Left ventricle myocardium superior (tissue), 1 donor: Measurements from ENCODE around the gene SFTPD. TPM values are rescaled to one million over a fixed set of nuclear protein-coding genes. Genes with fewer than 3 reads are reported as not detected.
A peak's percentile ranks its signal among the peaks of the same experiment; 100 is the strongest.
"Not testable (repeated sequence)": the region's sequence is repeated elsewhere in the genome, so short reads cannot be mapped to it uniquely, and the experiment has no call there.

Experiments
- ATAC-seq: fragments of 200-7000 bp; cut with Tn5 transposase; one replicate; pipeline ENCODE4 v1.9.1; 2020; ENCODE audit warnings: mild to moderate bottlenecking, moderate library complexity
- DNase-seq: peaks from one replicate; pipeline ENCODE4 v3.0.0-alpha.2; 2020
- intact Hi-C: fragments of 100-400 bp; cut with micrococcal nuclease; formaldehyde crosslinking; loops from one replicate; pipeline ENCODE4 v1.11.0; 2022
- total RNA-seq: library from RNA; stranded (reverse); fragmentation: NEBNext Ultra II Directional; extraction: Animal tissue kit (Norgen Biotek cat#: 25700); gene quantifications from one replicate; pipeline ENCODE4 v1.2.1, GENCODE V29; 2021
- donor health status: DM: no; HTN: yes; CAD: no; lungs with severe emphysema.

Gene SFTPD
- total RNA-seq, 1 donor from 2014 or later: 0.69 TPM

- intact Hi-C loops: no loop called here
- ATAC-seq (peak; percentile 78), DNase-seq (peak; percentile 91)
Measured at GRCh38 chr10:79929409-79929904, 19.4 kb downstream of the SFTPD start.

GRCh38 chr10:79928028-79928583 is 20.8 kb downstream of the SFTPD start:
- ATAC-seq: no peak
- DNase-seq: no peak
- intact Hi-C loops: no loop called here

DNA sequence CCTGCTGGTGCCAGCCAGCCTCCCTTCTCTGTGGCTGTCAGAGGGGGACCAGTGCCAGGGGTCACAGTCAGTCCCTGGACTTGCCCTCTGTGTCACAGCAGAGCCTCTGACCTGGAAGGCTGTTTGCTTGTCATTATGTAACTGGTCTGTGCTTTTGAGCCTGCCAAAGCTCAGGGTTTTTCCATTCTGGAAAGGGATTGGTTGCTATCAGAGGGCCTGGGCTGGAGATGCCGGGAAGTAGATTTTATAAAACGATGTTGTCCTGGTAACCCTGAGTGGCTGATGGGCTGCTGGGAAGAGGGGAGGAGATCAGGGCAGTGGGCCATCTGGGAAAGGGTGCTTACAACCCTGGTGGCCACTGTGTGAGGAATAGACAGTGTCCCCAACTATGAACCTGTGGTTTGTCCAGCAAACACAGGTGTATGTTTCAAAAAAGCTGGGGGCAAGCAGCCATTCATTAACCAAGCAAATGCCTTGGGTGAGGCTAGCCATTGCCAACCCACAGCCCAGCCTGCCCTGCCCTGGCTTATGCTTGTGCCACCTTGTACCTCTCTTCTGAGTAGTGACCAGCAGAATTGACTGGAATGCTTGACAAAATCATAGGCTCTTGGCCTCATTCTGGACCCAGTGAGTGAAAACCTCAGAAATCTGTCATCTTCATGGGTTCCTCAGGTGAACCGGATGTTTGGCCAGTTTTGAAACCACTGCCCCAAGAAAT is 21.6 kb downstream of the SFTPD start:
- DNase-seq (peak; percentile 62), ATAC-seq (peak; percentile 89)
- intact Hi-C loops: no loop called here

GRCh38 chr10:79926037-79926436 is 22.9 kb downstream of the SFTPD start:
- ATAC-seq (peak; percentile 52), DNase-seq (peak; percentile 48)
- intact Hi-C loops: no loop called here

DNA sequence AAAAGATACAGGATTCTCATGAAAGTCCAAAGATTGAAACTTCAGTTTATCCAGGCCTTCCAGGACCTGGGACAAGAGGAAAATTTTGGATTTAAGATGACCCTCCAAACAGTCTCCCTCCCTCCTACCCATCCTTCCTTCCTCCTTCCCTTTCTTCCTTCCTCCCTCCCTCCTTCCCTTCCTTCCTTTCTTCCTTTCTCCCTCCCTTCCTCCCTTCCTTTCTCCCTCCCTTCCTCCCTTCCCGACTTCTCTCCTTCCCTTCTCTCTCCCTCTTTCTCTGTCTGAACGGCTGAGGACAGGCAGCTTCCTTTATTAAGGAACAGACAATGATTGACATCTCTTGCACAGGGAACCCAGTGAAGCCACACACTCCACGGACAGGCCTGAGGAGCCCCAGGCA is 23.3 kb downstream of the SFTPD start:
- no peak for DNase-seq
- intact Hi-C loops: no loop called here
- no peak for ATAC-seq

GRCh38 chr10:79923669-79924068 is 25.2 kb downstream of the SFTPD start:
- ATAC-seq (no peak), DNase-seq (no peak)
- intact Hi-C loops: no loop called here

DNA sequence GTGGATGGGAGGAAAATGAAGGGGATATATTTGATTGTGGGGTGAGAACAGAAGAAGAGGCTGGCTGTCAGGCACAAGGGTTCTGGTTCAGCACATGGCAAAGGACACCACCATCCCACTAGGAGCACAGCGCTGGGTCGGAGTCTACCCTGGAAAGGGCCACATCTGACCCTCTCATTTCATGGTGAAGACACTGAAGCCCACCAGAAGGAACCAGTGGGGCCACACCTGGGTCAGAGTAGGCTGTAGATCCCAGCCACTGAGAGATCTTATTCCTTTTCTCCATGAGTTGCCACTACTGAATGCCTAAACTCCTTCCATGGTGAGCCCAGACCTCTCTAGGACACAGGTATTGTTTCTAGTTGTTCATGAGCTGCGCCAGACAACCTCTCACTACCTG is 25.8 kb downstream of the SFTPD start:
- ATAC-seq (no peak), DNase-seq (no peak)
- intact Hi-C loops: no loop called here

DNA sequence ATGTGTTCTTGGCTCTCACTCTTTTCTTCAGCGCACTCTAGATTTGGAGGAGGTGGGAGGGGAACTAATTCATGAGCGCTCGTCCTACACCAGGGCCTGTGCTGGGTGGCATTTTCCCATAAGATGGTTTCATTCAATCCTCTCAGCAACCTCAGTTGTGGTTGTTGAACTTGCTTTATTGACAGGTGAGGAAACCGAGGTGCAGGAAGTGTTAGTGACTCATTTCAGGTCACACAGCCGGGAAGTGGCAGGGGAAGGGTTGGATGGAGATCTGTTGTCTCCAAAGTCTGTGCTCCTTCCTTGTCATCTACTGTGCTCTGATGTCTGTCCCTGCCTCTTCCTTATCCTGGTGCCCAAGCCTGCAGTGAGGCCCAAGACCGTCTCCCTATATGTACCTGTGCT is 26.9 kb downstream of the SFTPD start:
- DNase-seq, ATAC-seq, intact Hi-C loops: not testable (repeated sequence)

DNA sequence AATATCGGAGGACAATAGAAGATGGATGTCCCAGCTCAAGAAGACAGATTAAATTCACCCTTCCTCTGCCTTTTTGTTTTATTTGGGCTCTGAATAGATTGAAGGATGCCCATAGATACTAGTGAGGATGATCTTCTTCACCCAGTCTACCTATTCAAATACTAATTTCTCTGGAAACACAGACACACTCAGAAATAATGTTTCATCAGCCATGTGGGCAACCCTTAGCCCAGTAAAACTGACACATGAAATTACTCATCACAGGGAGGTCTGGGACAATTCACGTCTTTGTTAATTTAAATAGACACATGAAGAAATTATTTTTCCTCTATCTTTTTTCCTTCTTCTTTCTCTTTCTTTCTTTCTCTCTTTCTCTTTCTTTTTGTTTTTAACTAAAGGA is 33.1 kb downstream of the SFTPD start:
- intact Hi-C loops, ATAC-seq, DNase-seq: not testable (repeated sequence)

- peak; percentile 52 for ATAC-seq
- DNase-seq: not testable (repeated sequence)
Measured at GRCh38 chr10:79914512-79914911, 34.4 kb downstream of the SFTPD start.

DNA sequence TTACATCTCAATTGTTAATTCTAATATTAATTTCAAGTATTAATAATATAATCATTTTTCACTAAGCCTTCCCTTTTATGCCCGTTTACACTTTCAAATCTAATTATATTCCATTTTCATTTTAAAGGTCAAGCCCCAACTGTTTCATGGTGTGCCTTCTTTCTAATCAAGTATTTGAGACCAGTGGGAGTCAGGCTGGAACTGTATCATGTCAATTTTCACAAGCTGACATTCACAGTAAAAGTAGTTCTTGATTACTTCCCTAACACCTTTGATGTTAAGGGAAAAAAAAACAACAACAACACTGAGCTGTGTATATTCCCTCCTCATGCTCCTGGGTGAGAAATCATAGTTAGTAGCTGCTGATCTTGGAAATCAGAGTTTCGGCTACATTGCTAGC is 38.1 kb downstream of the SFTPD start:
- intact Hi-C loops: no loop called here
- ATAC-seq: peak; percentile 57
- no peak for DNase-seq

More at GRCh38 chr10:79914512-79914911, 34.4 kb downstream of the SFTPD start:
- intact Hi-C loops: not testable (repeated sequence)

GRCh38 chr10:79910344-79910743 is 38.6 kb downstream of the SFTPD start:
- DNase-seq (no peak), ATAC-seq (peak; percentile 73)
- intact Hi-C loops: no loop called here

GRCh38 chr10:79905322-79906314 is 43.3 kb downstream of the SFTPD start:
- no peak for DNase-seq
- intact Hi-C loops: no loop called here
- peak; percentile 70 for ATAC-seq

GRCh38 chr10:79904671-79905321 is 44.1 kb downstream of the SFTPD start:
- intact Hi-C loops: no loop called here
- peak; percentile 87 for DNase-seq

GRCh38 chr10:79901571-79901970 is 47.3 kb downstream of the SFTPD start:
- ATAC-seq, intact Hi-C loops, DNase-seq: not testable (repeated sequence)

More at GRCh38 chr10:79904671-79905321, 44.1 kb downstream of the SFTPD start:
- peak; percentile 97 for ATAC-seq

DNA sequence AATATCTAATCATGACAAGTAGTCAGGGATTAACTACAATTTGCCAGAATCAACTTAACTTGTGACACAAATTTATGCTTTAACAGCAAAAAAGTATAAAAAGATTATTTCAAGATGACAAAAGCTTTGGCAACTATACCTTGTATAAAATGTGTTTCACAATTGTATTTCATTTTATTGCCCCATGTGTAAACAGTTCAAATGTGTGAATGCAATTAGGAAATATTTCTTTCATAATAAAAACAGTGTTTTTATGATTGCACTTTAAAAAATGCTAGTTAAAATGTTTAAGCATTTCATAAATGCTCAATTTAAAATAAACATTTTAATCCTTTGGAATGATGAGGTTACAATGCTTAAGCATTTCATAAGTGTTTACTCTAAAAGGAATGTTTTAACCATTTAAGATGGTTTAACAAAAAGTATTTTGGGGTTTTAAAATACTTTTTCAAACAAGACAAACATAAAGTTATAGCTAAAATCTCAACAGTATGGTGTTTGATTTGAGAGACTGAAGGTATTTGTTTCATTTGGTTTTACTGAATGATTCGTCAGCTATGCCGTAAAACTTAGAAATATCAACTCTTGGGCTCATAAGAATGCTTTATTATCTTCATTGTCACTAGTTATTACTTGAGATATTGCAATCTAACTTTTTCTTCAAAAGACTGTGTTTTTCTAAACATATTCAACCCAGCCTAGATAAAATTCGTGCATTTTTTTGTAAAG is 50.1 kb downstream of the SFTPD start:
- no peak for ATAC-seq

DNA sequence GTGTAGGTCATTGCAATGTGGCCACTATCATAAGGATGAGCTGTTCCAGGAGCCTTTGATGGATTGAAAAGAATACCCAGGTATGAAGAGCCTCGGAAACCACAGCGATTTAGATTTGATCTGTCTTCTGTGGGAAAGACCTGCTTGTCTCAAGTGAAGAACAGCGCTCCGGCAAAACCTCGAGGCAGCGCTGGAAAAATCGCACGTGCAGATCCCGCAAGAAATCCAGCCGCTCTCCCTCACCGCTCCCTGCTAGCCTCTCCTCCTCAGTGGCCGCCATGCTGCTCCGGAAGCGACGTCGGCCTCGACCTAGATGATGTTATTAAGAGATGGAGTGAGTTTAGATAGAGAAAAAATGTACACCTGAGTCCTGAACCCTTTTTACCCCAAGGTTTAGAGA is 56.0 kb downstream of the SFTPD start:
- ATAC-seq, intact Hi-C loops, DNase-seq: not testable (repeated sequence)

More for the DNA sequence above, 50.1 kb downstream of the SFTPD start:
- intact Hi-C loops: no loop called here
- DNase-seq: no peak

DNA sequence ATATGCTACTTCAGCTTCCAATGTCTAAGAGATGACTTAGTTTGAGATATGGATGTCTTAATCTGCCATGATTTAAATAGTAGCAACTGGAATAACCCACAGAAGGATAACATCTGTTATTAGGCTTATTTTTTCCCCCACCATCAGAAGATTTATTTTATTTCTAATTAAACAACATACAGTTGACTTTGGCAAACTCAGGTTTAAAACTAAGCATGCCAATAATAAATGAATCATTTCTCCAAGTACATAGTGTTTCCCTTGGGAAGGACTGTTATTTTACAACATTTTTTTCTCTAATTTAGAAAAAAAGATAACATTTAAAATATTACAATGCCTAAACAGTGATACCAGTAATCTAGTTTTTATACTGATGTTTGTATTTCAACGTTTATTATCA is 58.4 kb downstream of the SFTPD start:
- ATAC-seq (no peak), DNase-seq (no peak)
- intact Hi-C loops: no loop called here
